Thyroid gland (tissue), 4 donors: Measurements from ENCODE around the gene GEMIN4. TPM values are rescaled to one million over a fixed set of nuclear protein-coding genes. Genes with fewer than 3 reads are reported as not detected.
"Not testable (repeated sequence)": the region's sequence is repeated elsewhere in the genome, so short reads cannot be mapped to it uniquely, and the experiment has no call there.

ENCODE experiments used
- DNase-seq, 2 donors: peaks; one replicate each; pipeline ENCODE4 v3.0.0-alpha.2; 2019
- H3K27ac ChIP-seq, 3 donors: fragments of 200-600 bp; sonication (generic); 1 replicate in 2 of 3; 2 replicates in 1 of 3; pipeline ENCODE4 v1.5.1; 2016 to 2019; ENCODE audit warnings: mild to moderate bottlenecking in 1 of 3, moderate library complexity in 1 of 3
- H3K27me3 ChIP-seq: fragments of 200-600 bp; sonication (generic); one replicate; pipeline ENCODE4 v1.5.1; 2019
- H3K36me3 ChIP-seq, 2 donors: fragments of 200-600 bp; sonication (generic); one replicate each; pipeline ENCODE4 v1.5.1; 2016 to 2019
- H3K4me1 ChIP-seq, 2 donors: fragments of 200-600 bp; sonication (generic); one replicate each; pipeline ENCODE4 v1.5.1; 2017 to 2019
- H3K4me3 ChIP-seq, 3 donors: fragments of 200-600 bp; sonication (generic); replicated peaks in 1 of 3; 1 replicate in 2 of 3; 2 replicates in 1 of 3; pipeline ENCODE4 v1.5.1; 2016; ENCODE audit warnings: mild to moderate bottlenecking in 1 of 3
- H3K9me3 ChIP-seq: fragments of 200-600 bp; sonication (generic); one replicate; pipeline ENCODE4 v1.5.1; 2017
- CTCF ChIP-seq, 6 experiments: fragments of 200-600 bp in 3 of 6; fragments of 450-650 bp in 3 of 6; sonication (generic) in 3 of 6; IDR thresholded peaks; one replicate each; pipeline ENCODE4 v1.5.1; 2016 to 2019; ENCODE audit warnings: antibody characterized with exemption in 6 of 6, mild to moderate bottlenecking in 2 of 6, inconsistent platforms in 1 of 6, moderate library complexity in 1 of 6
- POLR2A ChIP-seq, 2 donors: fragments of 450-650 bp; IDR thresholded peaks; one replicate each; pipeline ENCODE4 v1.6.1; 2017; ENCODE audit warnings: antibody characterized with exemption in 2 of 2, mild to moderate bottlenecking in 2 of 2, moderate library complexity in 1 of 2
- WGBS, 2 donors: methylation state at CpG; one replicate each; pipeline ENCODE4 v1.1.5; 2017; 5-methylcytosine and 5-hydroxymethylcytosine counted together
- intact Hi-C: fragments of 100-400 bp; cut with DNase I; formaldehyde crosslinking; loops from one replicate; pipeline ENCODE4 v1.15.1; 2023
- total RNA-seq, 4 donors: library from RNA; depleted of rRNA; stranded (reverse); fragments of >200 nt; gene quantifications; one replicate each; pipeline ENCODE4 v1.2.3, GENCODE V29; 2016

The GEMIN4 gene
- total RNA-seq, 4 donors from 2014 or later = 28.5 to 34.8 (median 31.6) TPM

DNA sequence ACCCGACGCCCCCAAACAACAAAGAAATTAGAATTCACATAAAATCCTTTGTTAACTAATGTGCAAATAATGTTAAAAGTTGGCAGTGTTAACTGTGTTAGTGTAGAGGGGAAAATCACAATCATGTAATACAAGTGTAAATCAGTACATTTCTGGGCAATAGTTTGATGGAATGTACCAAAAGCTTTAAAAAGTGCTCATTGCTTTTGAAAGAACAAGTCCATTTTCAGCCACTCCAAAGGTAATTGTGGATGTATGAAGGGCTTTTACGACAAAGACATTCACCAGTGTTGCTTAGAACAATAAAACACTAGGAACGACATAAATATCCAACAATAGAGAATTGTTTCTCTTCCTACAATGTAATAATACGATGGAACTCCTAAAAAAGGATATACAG lies 21.0 kb upstream of the GEMIN4 start:
- H3K27ac ChIP-seq = no peak overlapping the region
- H3K36me3 ChIP-seq = peaks cover 51 to 67% of the 10 kb centered on the region in 2 donors
- no peak for DNase-seq

GRCh38 chr17:767076-767475 lies 15.0 kb upstream of the GEMIN4 start:
- H3K36me3 ChIP-seq = peaks cover 39 to 40% of the 10 kb centered on the region in 2 donors
- H3K27ac ChIP-seq = no peak overlapping the region
- no peak for DNase-seq
- WGBS, 2 donors = 78 to 84% methylated on average over 3 of the region's 3 CpGs
- H3K27me3 ChIP-seq = no peaks in the 10 kb centered on the region
- H3K4me1 ChIP-seq = no peaks in the 10 kb centered on the region
- intact Hi-C loops = no loop called here
- H3K4me3 ChIP-seq = no peak overlapping the region
- no peak for TF ChIP-seq CTCF (IDR thresholded peaks at IDR 0.05)
- TF ChIP-seq POLR2A (IDR thresholded peaks at IDR 0.05) = no peak
- H3K9me3 ChIP-seq = no peaks in the 10 kb centered on the region

More for the DNA sequence above, 21.0 kb upstream of the GEMIN4 start:
- intact Hi-C loops = no loop called here
- H3K9me3 ChIP-seq = no peaks in the 10 kb centered on the region
- H3K27me3 ChIP-seq = no peaks in the 10 kb centered on the region
- TF ChIP-seq CTCF (IDR thresholded peaks at IDR 0.05) = no peak
- H3K4me3 ChIP-seq = no peak overlapping the region
- H3K4me1 ChIP-seq = no peaks in the 10 kb centered on the region
- 88 to 91% methylated on average over 5 of the region's 5 CpGs for WGBS, 2 donors

DNA sequence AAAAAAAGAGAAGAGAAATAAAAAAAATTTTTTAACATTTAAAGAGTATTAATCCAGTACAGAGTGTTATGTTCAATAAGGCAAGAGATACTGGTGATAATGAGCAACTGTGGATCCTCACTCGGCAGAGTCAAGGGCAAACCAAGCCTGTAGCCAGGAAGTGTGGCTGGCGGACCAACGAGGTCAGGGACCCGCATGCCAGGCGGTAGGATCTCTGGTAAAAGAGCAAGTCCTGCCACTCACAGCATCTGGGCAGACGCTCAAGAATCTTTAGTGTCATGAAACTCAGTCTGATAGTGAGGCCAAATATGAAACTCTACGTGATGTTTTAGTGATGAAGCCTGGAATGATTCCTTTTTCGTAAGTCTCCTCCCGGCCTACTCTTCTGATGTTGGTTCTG lies 8.3 kb upstream of the GEMIN4 start:
- intact Hi-C loops = no loop called here
- Histone ChIP-seq H3K27ac (no peak overlapping the region), H3K36me3 (peaks cover 7 to 14% of the 10 kb centered on the region in 2 donors)

GRCh38 chr17:759964-760363 lies 7.9 kb upstream of the GEMIN4 start:
- TF ChIP-seq CTCF (IDR thresholded peaks at IDR 0.05) (no peak), POLR2A (IDR thresholded peaks at IDR 0.05) (no peak)
- Histone ChIP-seq H3K27me3 (no peaks in the 10 kb centered on the region), H3K27ac (no peak overlapping the region), H3K9me3 (no peaks in the 10 kb centered on the region), H3K36me3 (peaks cover 7 to 10% of the 10 kb centered on the region in 2 donors), H3K4me3 (no peak overlapping the region), H3K4me1 (no peaks in the 10 kb centered on the region)
- 94% methylated on average over 5 of the region's 5 CpGs for WGBS, 2 donors
- no peak for DNase-seq
- intact Hi-C loops = no loop called here

More for the DNA sequence above, 8.3 kb upstream of the GEMIN4 start:
- 87 to 92% methylated on average over 9 of the region's 9 CpGs for WGBS, 2 donors
- Histone ChIP-seq H3K4me3 (no peak overlapping the region), H3K27me3 (no peaks in the 10 kb centered on the region), H3K4me1 (no peaks in the 10 kb centered on the region), H3K9me3 (no peaks in the 10 kb centered on the region)
- TF ChIP-seq POLR2A (IDR thresholded peaks at IDR 0.05) (no peak), CTCF (IDR thresholded peaks at IDR 0.05) (no peak)
- no peak for DNase-seq

- H3K4me3 ChIP-seq, H3K9me3 ChIP-seq, H3K27me3 ChIP-seq, H3K36me3 ChIP-seq, DNase-seq, intact Hi-C loops, H3K4me1 ChIP-seq, H3K27ac ChIP-seq: not testable (repeated sequence)
- 70 to 73% methylated on average over 15 of the region's 15 CpGs for WGBS, 2 donors
Measured at GRCh38 chr17:756010-756567, 4.0 kb upstream of the GEMIN4 start.

DNA sequence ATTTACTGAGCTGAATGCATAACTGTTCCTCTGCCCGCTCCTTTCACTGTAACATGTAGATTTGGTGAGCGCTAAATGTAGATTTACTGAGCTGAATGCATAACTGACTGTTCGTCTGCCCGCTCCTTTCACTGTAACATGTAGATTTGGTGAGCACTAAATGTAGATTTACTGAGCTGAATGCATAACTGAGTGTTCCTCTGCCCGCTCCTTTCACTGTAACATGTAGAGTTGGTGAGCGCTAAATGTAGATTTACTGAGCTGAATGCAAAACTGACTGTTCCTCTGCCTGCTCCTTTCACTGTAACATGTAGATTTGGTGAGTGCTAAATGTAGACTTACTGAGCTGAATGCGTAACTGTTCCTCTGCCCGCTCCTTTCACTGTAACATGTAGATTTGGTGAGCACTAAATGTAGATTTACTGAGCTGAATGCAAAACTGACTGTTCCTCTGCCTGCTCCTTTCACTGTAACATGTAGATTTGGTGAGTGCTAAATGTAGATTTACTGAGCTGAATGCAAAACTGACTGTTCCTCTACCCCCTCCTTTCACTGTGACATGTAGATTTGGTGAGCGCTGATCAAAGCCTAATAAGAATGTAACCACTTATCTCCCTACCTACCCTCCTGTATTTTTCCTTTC lies 3.4 kb upstream of the GEMIN4 start:
- H3K27ac ChIP-seq, H3K4me3 ChIP-seq, H3K9me3 ChIP-seq, H3K27me3 ChIP-seq, intact Hi-C loops, DNase-seq, H3K36me3 ChIP-seq: not testable (repeated sequence)
- H3K4me1 ChIP-seq = peaks cover 10 to 11% of the 10 kb centered on the region in 2 donors
- 95 to 96% methylated on average over 9 of the region's 9 CpGs for WGBS, 2 donors
